Calu3 (cell line): ENCODE results near the gene NAV2. TPM values are rescaled to one million over a fixed set of nuclear protein-coding genes. Genes with fewer than 3 reads are reported as not detected.

Source experiments
- BruUV-seq: library from RNA; stranded (reverse); fragments of 400-500 nt; replicated peaks from 2 replicates; lab custom pipeline; 2021; lab: Mats Ljungman, UMichigan
- CTCF ChIA-PET: fragments of 300-600 bp; sonication (Branson Sonifier 250); formaldehyde crosslinking; loops from one replicate; lab custom pipeline; 2022; ENCODE audit warnings: antibody characterized with exemption; lab: Charles Lee
- DNase-seq: peaks from one replicate; pipeline ENCODE4 v3.0.0; 2022
- H3K27ac Mint-ChIP-seq: one replicate; pipeline ENCODE4 v1.8.0; 2022; ENCODE audit warnings: mixed read lengths; ENCODE audit not compliant: unreplicated experiment
- H3K27me3 Mint-ChIP-seq: one replicate; pipeline ENCODE4 v1.8.0; 2022; ENCODE audit warnings: mixed read lengths; ENCODE audit not compliant: unreplicated experiment
- H3K36me3 Mint-ChIP-seq: one replicate; pipeline ENCODE4 v1.8.0; 2022; ENCODE audit warnings: mild to moderate bottlenecking, moderate library complexity, mixed read lengths; ENCODE audit not compliant: insufficient read depth, unreplicated experiment
- H3K4me1 Mint-ChIP-seq: one replicate; pipeline ENCODE4 v1.8.0; 2022; ENCODE audit warnings: mild to moderate bottlenecking, low read depth, mixed read lengths; ENCODE audit not compliant: unreplicated experiment
- H3K4me3 Mint-ChIP-seq: one replicate; pipeline ENCODE4 v1.8.0; 2022; ENCODE audit warnings: mild to moderate bottlenecking, low read depth, moderate library complexity, mixed read lengths; ENCODE audit not compliant: unreplicated experiment
- H3K9me3 Mint-ChIP-seq: one replicate; pipeline ENCODE4 v1.8.0; 2022; ENCODE audit warnings: low read depth, mixed read lengths; ENCODE audit not compliant: unreplicated experiment
- CTCF ChIP-seq: fragments of 200-600 bp; IDR thresholded peaks from one replicate; pipeline ENCODE4 v1.8.0; 2022; ENCODE audit warnings: antibody characterized with exemption; ENCODE audit not compliant: unreplicated experiment
- intact Hi-C: fragments of 100-400 bp; cut with micrococcal nuclease; formaldehyde crosslinking; loops from one replicate; pipeline ENCODE4 v1.10.0; 2022; ENCODE audit not compliant: unreplicated experiment
- total RNA-seq: library from RNA; stranded (reverse); gene quantifications from 2 replicates; pipeline ENCODE4 v1.2.3, GENCODE V29; 2022

NAV2 gene
- total RNA-seq, 1 experiment from 2014 or later, result 21.4 TPM

- Mint-ChIP-seq H3K9me3 (no peaks in the 10 kb centered on the region), H3K27me3 (no peaks in the 10 kb centered on the region), H3K27ac (no peak overlapping the region), H3K4me3 (no peak overlapping the region), H3K4me1 (peaks cover 27% of the 10 kb centered on the region), H3K36me3 (peaks cover 6% of the 10 kb centered on the region)
- no TSS peak for BruUV-seq
- CTCF ChIA-PET, result no interaction called here
- intact Hi-C loops, result no loop called here
- DNase-seq, result no peak
- no peak for TF ChIP-seq CTCF
Measured at GRCh38 chr11:19917069-19917468, 204.4 kb downstream of the NAV2 start.

GRCh38 chr11:19918302-19919049 is 205.8 kb downstream of the NAV2 start:
- H3K27me3 Mint-ChIP-seq, result no peaks in the 10 kb centered on the region
- BruUV-seq, result no TSS peak
- peak overlapping the region; percentile 68 for H3K27ac Mint-ChIP-seq
- CTCF ChIA-PET, result interaction anchor here (0.6 to 1.6 kb wide), 7 partner anchors 12 to 214 kb away, joined by 3 to 9 read pairs (median 3); no protein-coding TSS in a partner anchor
- no peak overlapping the region for H3K4me3 Mint-ChIP-seq
- H3K4me1 Mint-ChIP-seq, result peaks cover 27% of the 10 kb centered on the region
- no peak for DNase-seq
- peaks cover 6% of the 10 kb centered on the region for H3K36me3 Mint-ChIP-seq
- intact Hi-C loops, result no loop called here
- no peaks in the 10 kb centered on the region for H3K9me3 Mint-ChIP-seq
- TF ChIP-seq CTCF, result no peak

GRCh38 chr11:19919050-19919561 is 206.5 kb downstream of the NAV2 start:
- Mint-ChIP-seq H3K9me3 (no peaks in the 10 kb centered on the region), H3K36me3 (peaks cover 6% of the 10 kb centered on the region), H3K4me1 (peaks cover 27% of the 10 kb centered on the region), H3K27me3 (no peaks in the 10 kb centered on the region), H3K4me3 (peak overlapping the region; percentile 13), H3K27ac (peak overlapping the region; percentile 68)
- CTCF ChIA-PET, result interaction anchor here (0.6 to 1.6 kb wide), 9 partner anchors 13 to 372 kb away, joined by 3 to 9 read pairs (median 3); no protein-coding TSS in a partner anchor
- no TSS peak for BruUV-seq
- peak; percentile 58 for DNase-seq
- intact Hi-C loops, result no loop called here
- TF ChIP-seq CTCF, result no peak

GRCh38 chr11:19920982-19921381 is 208.3 kb downstream of the NAV2 start:
- TF ChIP-seq CTCF, result no peak
- Mint-ChIP-seq H3K27me3 (no peaks in the 10 kb centered on the region), H3K9me3 (no peaks in the 10 kb centered on the region), H3K4me1 (peaks cover 36% of the 10 kb centered on the region), H3K36me3 (peaks cover 6% of the 10 kb centered on the region), H3K4me3 (no peak overlapping the region), H3K27ac (no peak overlapping the region)
- intact Hi-C loops, result no loop called here
- CTCF ChIA-PET, result interaction anchor here (0.6 kb wide), 1 partner anchor 226 kb away, joined by 4 read pairs; no protein-coding TSS in a partner anchor
- no TSS peak for BruUV-seq
- DNase-seq, result no peak
